HG02943 (cell line): Measurements from ENCODE around the gene METTL17.

Source experiments
- ATAC-seq: cut with Tn5 transposase; IDR thresholded peaks from one replicate; pipeline ENCODE4 v1.9.1; 2021; ENCODE audit warnings: mild to moderate bottlenecking, low read depth, moderate library complexity; ENCODE audit not compliant: unreplicated experiment

Gene METTL17

GRCh38 chr14:21041676-21042433 is 52.1 kb downstream of the METTL17 start, which contains the start of gene RNASE7:
Gene RNASE7 (plus strand): TSS chr14:21042362. CDS start chr14:21042993, 631 bp downstream.
- ATAC-seq = no peak

- no peak for ATAC-seq
Measured at GRCh38 chr14:21042918-21043317, 53.1 kb downstream of the METTL17 start.

GRCh38 chr14:21043387-21043973 is 53.7 kb downstream of the METTL17 start:
- no peak for ATAC-seq

- no peak for ATAC-seq
Measured at GRCh38 chr14:21043974-21044618, 54.3 kb downstream of the METTL17 start.
